Omental fat pad (tissue), 4 donors: ENCODE results near the gene CUL9. TPM values are rescaled to one million over a fixed set of nuclear protein-coding genes. Genes with fewer than 3 reads are reported as not detected.

Experiments
- ATAC-seq: fragments of 150-250 bp; one replicate; pipeline ENCODE4 v1.9.1; 2016; ENCODE audit warnings: mild to moderate bottlenecking, moderate library complexity; ENCODE audit not compliant: low FRiP score
- DNase-seq: peaks from one replicate; pipeline ENCODE4 v3.0.0-alpha.2; 2019; ENCODE audit warnings: low spot score
- CTCF ChIP-seq, 3 donors: fragments of 450-650 bp; IDR thresholded peaks; one replicate each; pipeline ENCODE4 v1.5.1; 2016 to 2017; ENCODE audit warnings: antibody characterized with exemption in 3 of 3, mild to moderate bottlenecking in 3 of 3, moderate library complexity in 2 of 3
- total RNA-seq, 4 donors: library from RNA; depleted of rRNA; stranded (reverse); fragments of >200 nt; gene quantifications; one replicate each; pipeline ENCODE4 v1.1.0, GENCODE V29; 2016

CUL9 gene
- total RNA-seq, 4 donors from 2014 or later = 24.6 to 41.6 (median 28.7) TPM

DNA sequence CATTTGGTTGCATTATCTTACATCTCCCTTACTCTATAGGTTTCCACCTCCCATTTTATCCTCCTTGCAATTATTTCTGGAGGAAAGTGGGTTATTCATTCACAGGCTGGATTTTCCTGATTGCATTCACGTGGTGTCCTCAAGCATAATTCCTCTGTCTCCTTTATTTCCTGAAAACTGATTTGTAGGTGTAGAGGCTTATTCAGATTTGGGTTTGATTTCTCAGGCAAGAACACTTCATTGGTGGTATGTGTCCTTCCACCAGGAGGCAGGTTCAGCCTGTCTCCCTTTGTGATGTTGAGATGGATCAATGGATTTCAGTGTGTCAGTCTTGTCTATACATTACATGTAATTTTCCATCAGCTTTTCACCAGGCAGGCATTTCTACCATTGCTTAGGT lies 30.0 kb downstream of the CUL9 start:
- no peak for ATAC-seq
- TF ChIP-seq CTCF (IDR thresholded peaks at IDR 0.05) = no peak

GRCh38 chr6:43213431-43213830 lies 31.4 kb downstream of the CUL9 start:
- ATAC-seq = no peak

More for the DNA sequence above, 30.0 kb downstream of the CUL9 start:
- DNase-seq = no peak

GRCh38 chr6:43215066-43215465 lies 33.1 kb downstream of the CUL9 start:
- DNase-seq (no peak), ATAC-seq (no peak)
- no peak for TF ChIP-seq CTCF (IDR thresholded peaks at IDR 0.05)

More at GRCh38 chr6:43213431-43213830, 31.4 kb downstream of the CUL9 start:
- TF ChIP-seq CTCF (IDR thresholded peaks at IDR 0.05) = no peak
- no peak for DNase-seq

GRCh38 chr6:43216200-43216599 lies 34.2 kb downstream of the CUL9 start:
- no peak for TF ChIP-seq CTCF (IDR thresholded peaks at IDR 0.05)
- no peak for DNase-seq
- no peak for ATAC-seq

GRCh38 chr6:43217351-43217750 lies 35.4 kb downstream of the CUL9 start:
- DNase-seq = no peak
- no peak for TF ChIP-seq CTCF (IDR thresholded peaks at IDR 0.05)
- ATAC-seq = no peak

DNA sequence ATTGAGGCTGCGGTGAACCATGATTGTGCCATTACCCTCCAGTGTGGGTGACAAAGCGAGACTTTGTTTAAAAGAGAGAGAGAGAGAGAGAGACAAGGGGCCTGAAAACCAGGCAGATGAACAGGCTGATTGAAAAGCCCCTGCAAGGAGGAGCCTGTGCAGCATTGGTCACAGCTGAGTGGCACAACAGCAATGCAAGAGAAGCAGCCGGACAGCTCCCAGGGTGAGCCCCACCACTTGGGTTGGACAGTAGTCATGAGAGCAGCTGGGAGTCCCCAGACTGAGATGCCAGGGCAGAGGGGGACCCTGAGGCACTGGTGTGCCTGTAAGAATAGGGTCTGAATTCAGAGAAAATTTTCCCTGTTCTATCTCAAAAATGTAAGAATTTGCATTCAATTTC lies 37.1 kb downstream of the CUL9 start:
- no peak for DNase-seq
- TF ChIP-seq CTCF (IDR thresholded peaks at IDR 0.05) = no peak
- no peak for ATAC-seq

- TF ChIP-seq CTCF (IDR thresholded peaks at IDR 0.05) = no peak
- DNase-seq = no peak
- no peak for ATAC-seq
These were observed 37.8 kb downstream of the CUL9 start for GRCh38 chr6:43219814-43220213.
